Smooth muscle cell (in vitro differentiated cells): Measurements from ENCODE around the gene CCDC40. TPM values are rescaled to one million over a fixed set of nuclear protein-coding genes. Genes with fewer than 3 reads are reported as not detected.

Experiments used
- DNase-seq: peaks from one replicate; lab custom pipeline; 2025; ENCODE audit not compliant: unreplicated experiment; lab: John Stamatoyannopoulos, UW
- H2AFZ ChIP-seq: fragments of 200-600 bp; sonication (generic); 2 replicates; pipeline ENCODE4 v1.6.0; 2016; ENCODE audit warnings: antibody characterized with exemption, low read depth, mild to moderate bottlenecking
- H3F3A ChIP-seq: fragments of 200-600 bp; sonication (generic); 2 replicates; pipeline ENCODE4 v1.6.0; 2017; ENCODE audit warnings: antibody characterized with exemption, low read depth
- H3K27ac ChIP-seq: fragments of 200-600 bp; sonication (generic); 2 replicates; pipeline ENCODE4 v1.5.1; 2016; ENCODE audit warnings: low read depth, mild to moderate bottlenecking
- H3K27me3 ChIP-seq: fragments of 200-600 bp; sonication (generic); 2 replicates; pipeline ENCODE4 v1.6.1; 2016; ENCODE audit warnings: low read depth, mild to moderate bottlenecking
- H3K36me3 ChIP-seq: fragments of 200-600 bp; sonication (generic); 2 replicates; pipeline ENCODE4 v1.5.1; 2016; ENCODE audit warnings: low read depth
- H3K4me1 ChIP-seq: fragments of 200-600 bp; sonication (generic); 2 replicates; pipeline ENCODE4 v1.5.1; 2016; ENCODE audit warnings: low read depth
- H3K4me2 ChIP-seq: fragments of 200-600 bp; sonication (generic); 2 replicates; pipeline ENCODE4 v1.6.0; 2016; ENCODE audit warnings: mild to moderate bottlenecking
- H3K4me3 ChIP-seq: fragments of 200-600 bp; sonication (generic); 2 replicates; pipeline ENCODE4 v1.5.1; 2016; ENCODE audit warnings: mild to moderate bottlenecking
- H3K79me2 ChIP-seq: fragments of 200-600 bp; sonication (generic); 2 replicates; pipeline ENCODE4 v1.6.0; 2016; ENCODE audit warnings: low read depth, mild to moderate bottlenecking
- H3K9ac ChIP-seq: fragments of 200-600 bp; sonication (generic); 2 replicates; pipeline ENCODE4 v1.6.0; 2016; ENCODE audit warnings: low read depth
- H3K9me3 ChIP-seq: fragments of 200-600 bp; sonication (generic); replicated peaks from 2 replicates; pipeline ENCODE4 v1.5.1; 2016; ENCODE audit warnings: low read depth
- H4K20me1 ChIP-seq: fragments of 200-600 bp; sonication (generic); 2 replicates; pipeline ENCODE4 v1.6.0; 2016; ENCODE audit warnings: low read depth
- WGBS: methylation state at CpG from one replicate; pipeline ENCODE4 v1.1.7; 2016; ENCODE audit warnings: low lambda C conversion rate; 5-methylcytosine and 5-hydroxymethylcytosine counted together
- polyA plus RNA-seq: library from polyadenylated mRNA; unstranded; fragments of >200 nt; fragmentation: Nextera tagmentation; extraction: Ambion mirVana; gene quantifications from 2 replicates; pipeline ENCODE4 v1.2.1, GENCODE V29; 2016
- total RNA-seq: library from RNA; depleted of rRNA; stranded (reverse); fragments of >200 nt; gene quantifications from 2 replicates; pipeline ENCODE4 v1.2.3, GENCODE V29; 2014
- TF ChIP-seq, protein P1 (sequence below): fragments of 200-600 bp; sonication (generic); IDR thresholded peaks from 2 replicates; pipeline ENCODE4 v1.5.1; 2017; ENCODE audit warnings: borderline replicate concordance, mild to moderate bottlenecking, antibody characterized with exemption; ENCODE audit not compliant: insufficient read depth, poor library complexity, severe bottlenecking

Gene CCDC40
- total and polyA plus RNA-seq, 2 experiments from 2014 or later = 0.81 to 5.9 TPM

DNA sequence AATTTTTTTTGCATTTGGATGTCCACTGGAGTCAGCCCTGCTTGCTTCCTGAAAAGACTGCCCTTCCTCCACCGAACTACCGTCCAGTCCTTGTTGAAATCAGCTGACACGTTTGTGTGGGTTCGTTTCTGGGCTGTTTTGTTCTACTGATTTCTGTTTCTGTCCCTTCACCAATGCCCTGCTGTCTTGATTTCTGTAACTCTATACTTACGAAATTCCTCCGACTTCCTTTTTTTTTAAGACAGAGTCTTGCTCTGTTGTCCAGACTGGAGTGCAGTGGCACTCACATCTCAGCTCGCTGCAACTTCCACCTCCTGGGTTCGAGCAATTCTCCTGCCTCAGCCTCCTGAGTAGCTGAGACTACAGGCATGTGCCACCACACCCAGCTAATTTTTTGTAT lies 56.5 kb downstream of the CCDC40 start:
- WGBS = 82% methylated on average over 8 of the region's 8 CpGs
- no peaks in the 10 kb centered on the region for H3K36me3 ChIP-seq
- no peak overlapping the region for H3K4me2 ChIP-seq
- no peak overlapping the region for H3K27ac ChIP-seq
- H3F3A ChIP-seq = no peaks in the 10 kb centered on the region
- no peaks in the 10 kb centered on the region for H3K9me3 ChIP-seq
- H3K4me3 ChIP-seq = no peak overlapping the region
- no peak overlapping the region for H2AFZ ChIP-seq
- H3K79me2 ChIP-seq = no peaks in the 10 kb centered on the region
- no peaks in the 10 kb centered on the region for H3K4me1 ChIP-seq
- no peaks in the 10 kb centered on the region for H4K20me1 ChIP-seq
- no peak for DNase-seq
- no peaks in the 10 kb centered on the region for H3K27me3 ChIP-seq
- TF ChIP-seq, protein P1, sequence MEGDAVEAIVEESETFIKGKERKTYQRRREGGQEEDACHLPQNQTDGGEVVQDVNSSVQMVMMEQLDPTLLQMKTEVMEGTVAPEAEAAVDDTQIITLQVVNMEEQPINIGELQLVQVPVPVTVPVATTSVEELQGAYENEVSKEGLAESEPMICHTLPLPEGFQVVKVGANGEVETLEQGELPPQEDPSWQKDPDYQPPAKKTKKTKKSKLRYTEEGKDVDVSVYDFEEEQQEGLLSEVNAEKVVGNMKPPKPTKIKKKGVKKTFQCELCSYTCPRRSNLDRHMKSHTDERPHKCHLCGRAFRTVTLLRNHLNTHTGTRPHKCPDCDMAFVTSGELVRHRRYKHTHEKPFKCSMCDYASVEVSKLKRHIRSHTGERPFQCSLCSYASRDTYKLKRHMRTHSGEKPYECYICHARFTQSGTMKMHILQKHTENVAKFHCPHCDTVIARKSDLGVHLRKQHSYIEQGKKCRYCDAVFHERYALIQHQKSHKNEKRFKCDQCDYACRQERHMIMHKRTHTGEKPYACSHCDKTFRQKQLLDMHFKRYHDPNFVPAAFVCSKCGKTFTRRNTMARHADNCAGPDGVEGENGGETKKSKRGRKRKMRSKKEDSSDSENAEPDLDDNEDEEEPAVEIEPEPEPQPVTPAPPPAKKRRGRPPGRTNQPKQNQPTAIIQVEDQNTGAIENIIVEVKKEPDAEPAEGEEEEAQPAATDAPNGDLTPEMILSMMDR = no peak
- no peak overlapping the region for H3K9ac ChIP-seq

DNA sequence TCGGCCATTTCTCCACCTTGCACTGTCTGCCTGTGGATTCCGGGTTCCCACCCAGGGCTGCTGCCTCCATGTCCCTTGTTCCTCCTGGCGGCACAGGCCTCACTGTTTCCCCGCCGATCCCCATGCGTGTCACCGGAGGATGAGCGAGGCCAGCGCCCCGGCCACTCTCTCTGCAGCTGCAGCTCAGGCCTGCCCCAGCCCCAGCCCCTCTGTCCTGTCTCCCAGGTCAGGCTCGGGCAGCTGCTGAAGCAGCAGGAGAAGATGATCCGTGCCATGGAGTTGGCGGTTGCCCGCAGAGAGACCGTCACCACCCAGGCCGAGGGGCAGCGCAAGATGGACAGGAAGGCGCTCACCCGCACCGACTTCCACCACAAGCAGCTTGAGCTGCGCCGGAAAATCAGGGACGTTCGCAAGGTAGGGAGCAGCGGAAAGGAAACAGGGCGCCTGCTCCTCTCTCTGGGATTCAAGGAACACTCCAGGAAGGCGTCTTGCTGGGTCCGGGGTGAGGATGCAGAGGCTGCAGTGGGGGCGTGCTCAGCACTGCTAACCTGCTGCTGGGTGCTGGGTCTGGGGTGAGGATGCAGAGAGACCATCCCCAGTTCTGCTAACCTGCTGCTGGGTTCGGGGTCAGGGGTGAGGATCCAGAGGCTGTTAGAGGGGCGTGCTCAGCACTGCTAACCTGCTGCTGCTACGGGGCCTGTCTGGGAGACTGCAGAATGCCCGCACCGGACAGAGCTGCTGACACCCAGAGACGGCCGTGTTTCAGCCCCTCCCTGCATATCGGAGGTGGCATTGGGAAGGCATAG lies 58.8 kb downstream of the CCDC40 start:
- Histone ChIP-seq H3K27me3 (no peaks in the 10 kb centered on the region), H3K79me2 (no peaks in the 10 kb centered on the region), H3F3A (no peaks in the 10 kb centered on the region), H3K9ac (no peak overlapping the region), H3K27ac (no peak overlapping the region), H4K20me1 (no peaks in the 10 kb centered on the region), H2AFZ (no peak overlapping the region), H3K36me3 (no peaks in the 10 kb centered on the region), H3K9me3 (no peaks in the 10 kb centered on the region), H3K4me2 (no peak overlapping the region), H3K4me3 (no peak overlapping the region), H3K4me1 (no peaks in the 10 kb centered on the region)
- WGBS = 94% methylated on average over 37 of the region's 37 CpGs
- TF ChIP-seq, protein P1 = no peak
- DNase-seq = no peak

DNA sequence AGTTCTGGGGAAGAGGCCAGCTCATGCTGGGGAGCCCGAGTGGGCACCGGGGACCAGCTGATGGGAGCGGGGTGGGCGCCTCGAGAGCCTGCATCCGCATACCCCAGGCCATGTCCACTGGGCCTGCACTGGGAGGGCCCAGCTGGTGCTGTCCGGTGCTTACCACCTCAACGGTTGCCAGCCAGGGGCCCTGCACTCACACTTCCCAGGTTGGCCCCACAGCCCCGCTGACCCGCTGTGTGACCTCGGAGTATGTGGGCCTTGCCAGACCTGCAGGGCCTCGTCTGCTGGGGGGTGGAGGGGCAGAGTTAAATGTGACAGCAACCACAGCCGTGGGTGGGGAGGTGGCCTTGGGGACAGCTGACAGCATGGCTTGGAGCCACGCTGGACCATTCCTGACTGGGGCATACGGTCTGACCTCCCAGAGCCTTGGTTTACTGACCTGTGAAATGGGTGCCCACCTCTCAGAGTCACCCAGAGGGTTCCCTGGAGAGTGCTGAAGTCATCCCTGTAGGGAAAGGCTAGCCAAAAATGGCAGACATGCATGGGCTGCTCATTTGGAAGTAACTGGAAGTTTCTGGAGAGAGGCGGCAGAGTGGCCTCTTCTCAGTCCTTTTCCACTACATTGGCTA lies 59.5 kb downstream of the CCDC40 start:
- Histone ChIP-seq H3K36me3 (no peaks in the 10 kb centered on the region), H2AFZ (no peak overlapping the region), H3K9ac (no peak overlapping the region), H3K79me2 (no peaks in the 10 kb centered on the region), H4K20me1 (no peaks in the 10 kb centered on the region), H3K4me3 (no peak overlapping the region), H3K4me2 (no peak overlapping the region), H3K27me3 (no peaks in the 10 kb centered on the region), H3K27ac (no peak overlapping the region), H3F3A (no peaks in the 10 kb centered on the region), H3K9me3 (no peaks in the 10 kb centered on the region), H3K4me1 (peaks cover 4% of the 10 kb centered on the region)
- no peak for DNase-seq
- TF ChIP-seq, protein P1 = no peak
- 94% methylated on average over 16 of the region's 16 CpGs for WGBS
